HCT116 (cell line): ENCODE results near the gene CNN1. TPM values are rescaled to one million over a fixed set of nuclear protein-coding genes. Genes with fewer than 3 reads are reported as not detected.

Experiments used
- ATAC-seq: fragments of 200-7000 bp; cut with Tn5 transposase; 2 replicates; pipeline ENCODE4 v1.9.1; 2020; ENCODE audit warnings: mild to moderate bottlenecking, moderate library complexity
- BruUV-seq: library from RNA; stranded (reverse); fragments of 400-500 nt; replicated peaks from 2 replicates; lab custom pipeline; 2021; lab: Mats Ljungman, UMichigan
- CTCF ChIA-PET: fragments of 300-600 bp; sonication (Branson Sonifier 250); formaldehyde crosslinking; loops from one replicate; lab custom pipeline; 2021; ENCODE audit warnings: antibody characterized with exemption; lab: Charles Lee
- POLR2A ChIA-PET: fragments of 300-600, 350-600 bp; sonication (Branson Sonifier 250); formaldehyde crosslinking; loops from one replicate; lab custom pipeline; 2021; ENCODE audit warnings: antibody characterized with exemption; lab: Charles Lee
- RAD21 ChIA-PET, 2 experiments: fragments of 300-600 bp; sonication (Branson Sonifier 250); formaldehyde crosslinking; loops; one replicate each; lab custom pipeline; 2023; ENCODE audit warnings: low total read pairs in 2 of 2; ENCODE audit not compliant: uncharacterized antibody in 2 of 2, unreplicated experiment in 2 of 2, low non-redundant PET in 1 of 2; lab: Charles Lee
- DNase-seq: peaks from one replicate; pipeline ENCODE4 v3.0.0-alpha.2; 2010; ENCODE audit warnings: low read depth, low spot score
- H2AFZ ChIP-seq: fragments of 200-600 bp; shearing (Covaris generic), sonication (generic); 2 replicates; pipeline ENCODE4 v1.6.1; 2017; ENCODE audit warnings: low read depth, mixed run types, mixed read lengths, antibody characterized with exemption, low read length; ENCODE audit not compliant: poor library complexity, severe bottlenecking
- H3K27ac ChIP-seq: 2 replicates; pipeline ENCODE4 v1.5.1; 2012; ENCODE audit warnings: low read depth, low read length
- H3K27me3 ChIP-seq: fragments of 200-600 bp; sonication (generic); 2 replicates; pipeline ENCODE4 v1.6.1; 2016; ENCODE audit warnings: mixed run types, low read length, mixed read lengths; ENCODE audit not compliant: insufficient read depth
- H3K36me3 ChIP-seq, 2 experiments: fragments of 200-500 bp in 1 of 2; fragments of 200-600 bp in 1 of 2; sonication (Bioruptor generic) in 1 of 2; sonication (generic) in 1 of 2; 2 replicates each; pipeline versions ENCODE4 v1.5.1 to v1.6.1; 2014 to 2016; ENCODE audit warnings: low read length in 2 of 2, inconsistent platforms in 1 of 2, mixed read lengths in 1 of 2, mixed run types in 1 of 2; ENCODE audit not compliant: insufficient read depth in 2 of 2, control insufficient read depth in 1 of 2
- H3K4me1 ChIP-seq, 2 experiments: fragments of 200-600 bp in 1 of 2; sonication (generic) in 1 of 2; 2 replicates each; pipeline versions ENCODE4 v1.5.1 to v1.6.1; 2012 to 2017; ENCODE audit warnings: low read length in 2 of 2, inconsistent platforms in 1 of 2, mild to moderate bottlenecking in 1 of 2, mixed read lengths in 1 of 2, mixed run types in 1 of 2, moderate library complexity in 1 of 2; ENCODE audit not compliant: insufficient read depth in 2 of 2, control insufficient read depth in 1 of 2
- H3K4me2 ChIP-seq: fragments of 200-600 bp; sonication (generic); 2 replicates; pipeline ENCODE4 v1.6.1; 2017; ENCODE audit warnings: mixed run types, low read length, mixed read lengths
- H3K4me3 ChIP-seq, 2 experiments: fragments of 200-600 bp in 1 of 2; sonication (generic) in 1 of 2; replicated peaks in 1 of 2; 2 replicates each; pipeline ENCODE4 v1.5.1; 2011 to 2016; ENCODE audit warnings: low read length in 2 of 2, control low read depth in 1 of 2, low read depth in 1 of 2, mild to moderate bottlenecking in 1 of 2, mixed read lengths in 1 of 2, mixed run types in 1 of 2
- H3K79me2 ChIP-seq: fragments of 200-600 bp; sonication (generic); 2 replicates; pipeline ENCODE4 v1.6.1; 2017; ENCODE audit warnings: mild to moderate bottlenecking, mixed run types, low read length, moderate library complexity, mixed read lengths; ENCODE audit not compliant: insufficient read depth
- H3K9ac ChIP-seq: fragments of 200-600 bp; sonication (generic); 2 replicates; pipeline ENCODE4 v1.6.1; 2016; ENCODE audit warnings: low read length, mixed read lengths
- H3K9me2 ChIP-seq: fragments of 200-600 bp; sonication (generic), shearing (Covaris generic); 2 replicates; pipeline ENCODE4 v1.6.1; 2017; ENCODE audit warnings: mixed run types, mild to moderate bottlenecking, moderate library complexity; ENCODE audit not compliant: insufficient read depth
- H3K9me3 ChIP-seq, 2 experiments: fragments of 200-500 bp in 1 of 2; fragments of 200-600 bp in 1 of 2; sonication (Bioruptor generic) in 1 of 2; sonication (generic) in 1 of 2; 2 replicates each; pipeline ENCODE4 v1.6.1; 2014 to 2017; ENCODE audit warnings: low read length in 2 of 2, mixed read lengths in 2 of 2, inconsistent platforms in 1 of 2, low read depth in 1 of 2, mild to moderate bottlenecking in 1 of 2, mixed run types in 1 of 2, moderate library complexity in 1 of 2; ENCODE audit not compliant: control insufficient read depth in 1 of 2, insufficient read depth in 1 of 2
- H4K20me1 ChIP-seq: fragments of 200-600 bp; sonication (generic), shearing (Covaris generic); 2 replicates; pipeline ENCODE4 v1.6.1; 2017; ENCODE audit warnings: mixed run types, mild to moderate bottlenecking, moderate library complexity; ENCODE audit not compliant: insufficient read depth
- CBX3 ChIP-seq: IDR thresholded peaks from 2 replicates; pipeline ENCODE4 v1.6.1; 2012; ENCODE audit warnings: low read depth
- EGR1 ChIP-seq: IDR thresholded peaks from 2 replicates; pipeline ENCODE4 v1.6.1; 2012; ENCODE audit warnings: low read depth
- JUND ChIP-seq: IDR thresholded peaks from 2 replicates; pipeline ENCODE4 v1.6.1; 2012
- POLR2A ChIP-seq: IDR thresholded peaks from 2 replicates; pipeline ENCODE4 v1.7.0; 2011; ENCODE audit warnings: borderline replicate concordance; ENCODE audit not compliant: insufficient read depth, insufficient read length; ENCODE audit errors: extremely low read depth
- SIN3A ChIP-seq: IDR thresholded peaks from 2 replicates; pipeline ENCODE4 v1.6.1; 2012; ENCODE audit warnings: low read depth
- SP1 ChIP-seq: IDR thresholded peaks from 2 replicates; pipeline ENCODE4 v1.6.1; 2012; ENCODE audit warnings: low read depth
- YY1 ChIP-seq: IDR thresholded peaks from 2 replicates; pipeline ENCODE4 v1.6.1; 2011; ENCODE audit warnings: low read length, low read depth, moderate library complexity, mild to moderate bottlenecking; ENCODE audit not compliant: insufficient replicate concordance; ENCODE audit errors: extremely low read depth
- ZFX ChIP-seq: fragments of 450-650 bp; IDR thresholded peaks from 2 replicates; pipeline ENCODE4 v1.6.1; 2017
- ZNF274 ChIP-seq: fragments of 200-500 bp; sonication (Bioruptor generic); IDR thresholded peaks from 2 replicates; pipeline ENCODE4 v1.6.1; 2014; ENCODE audit warnings: mild to moderate bottlenecking, low read depth, low read length, inconsistent platforms
- intact Hi-C: fragments of 100-400 bp; cut with micrococcal nuclease; formaldehyde crosslinking; loops from 2 replicates; pipeline ENCODE4 v1.10.0; 2022
- total RNA-seq: library from RNA; stranded (reverse); gene quantifications from one replicate; pipeline ENCODE4 v1.2.1, GENCODE V29; 2021; ENCODE audit not compliant: unreplicated experiment
- TF ChIP-seq, protein P1 (sequence below): IDR thresholded peaks from 2 replicates; pipeline ENCODE4 v1.6.1; 2012

CNN1 gene
- total RNA-seq, 1 experiment from 2014 or later = 0.64 TPM

DNA sequence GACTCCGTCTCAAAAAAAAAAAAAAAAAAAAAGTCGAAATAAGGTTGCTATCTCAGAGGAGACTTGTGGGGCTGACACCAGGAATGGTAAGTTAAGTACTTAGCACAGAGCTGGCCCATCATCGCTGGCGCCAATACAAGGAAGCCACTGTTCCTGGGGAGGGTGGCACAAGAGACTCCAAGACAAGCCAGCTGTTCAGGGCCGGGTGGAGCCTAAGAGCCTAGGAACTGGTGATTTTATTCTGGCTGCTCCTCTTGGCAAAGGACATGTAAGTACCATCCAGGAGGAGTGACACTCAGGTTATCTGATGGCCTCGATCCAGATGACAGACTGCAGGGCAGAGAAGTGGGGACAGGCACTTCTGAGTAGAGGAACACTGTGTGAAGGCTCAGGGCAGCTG lies 16.6 kb downstream of the CNN1 start:
- TF ChIP-seq CBX3 (no peak), SP1 (no peak)
- H4K20me1 ChIP-seq = no peaks in the 10 kb centered on the region
- ATAC-seq (no peak), DNase-seq (no peak)
- CTCF ChIA-PET = no interaction called here
- no peaks in the 10 kb centered on the region for H3K9me2 ChIP-seq
- H3K4me2 ChIP-seq = no peak overlapping the region
- H3K27ac ChIP-seq = no peak overlapping the region
- H3K27me3 ChIP-seq = no peaks in the 10 kb centered on the region
- RAD21 ChIA-PET = no interaction called here
- intact Hi-C loops = loop anchor here (5.0 kb wide), 1 partner anchor 432 kb away; no protein-coding TSS in a partner anchor
- BruUV-seq = no TSS peak
- peaks cover 11 to 17% of the 10 kb centered on the region in 2 experiments; a peak in 3 of 4 replicates for H3K36me3 ChIP-seq
- no peak overlapping the region for H3K4me3 ChIP-seq
- H2AFZ ChIP-seq = no peak overlapping the region
- H3K9me3 ChIP-seq = no peaks in the 10 kb centered on the region
- peaks cover 0 to 14% of the 10 kb centered on the region in 2 experiments; a peak in 2 of 4 replicates for H3K4me1 ChIP-seq
- POLR2A ChIA-PET = no interaction called here
- H3K79me2 ChIP-seq = peaks cover 50% of the 10 kb centered on the region
- no peak overlapping the region for H3K9ac ChIP-seq

DNA sequence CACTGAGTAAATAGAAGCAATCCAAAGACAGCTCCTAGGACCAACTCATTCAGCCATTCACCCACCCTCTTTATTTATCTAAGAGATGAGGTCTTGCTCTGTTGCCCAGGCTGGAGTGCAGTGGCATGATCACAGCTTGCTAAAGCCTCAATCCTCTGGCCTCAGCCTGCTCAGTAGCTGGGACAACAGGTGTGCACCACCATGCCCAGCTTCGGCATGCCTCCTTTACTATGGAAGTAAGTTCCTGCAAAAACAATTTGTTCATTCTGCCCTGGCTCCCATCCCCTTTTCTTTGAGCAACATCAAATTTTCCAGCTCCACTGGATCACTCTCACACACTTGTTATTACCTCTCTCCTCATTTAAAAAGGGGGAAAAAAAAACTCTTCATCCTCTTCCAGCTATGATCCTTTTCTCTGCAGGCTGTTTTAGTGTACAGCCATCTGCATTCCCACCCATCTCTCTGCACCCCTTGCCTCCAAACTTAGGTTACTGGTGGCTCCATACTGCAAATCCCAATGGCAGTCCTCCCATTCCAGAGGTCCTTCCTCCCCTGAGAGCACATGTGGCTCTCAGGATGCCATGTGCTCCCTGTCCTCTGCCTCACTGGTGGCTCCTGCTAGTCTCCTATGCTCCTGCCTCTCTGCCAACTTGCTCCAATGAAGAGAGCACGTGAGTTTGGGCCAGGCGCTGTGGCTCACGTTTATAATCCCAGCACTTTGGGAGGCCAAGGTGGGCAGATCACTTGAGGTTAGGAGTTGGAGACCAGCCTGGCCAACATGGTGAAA lies 18.2 kb downstream of the CNN1 start:
- H3K9ac ChIP-seq = no peak overlapping the region
- H3K27me3 ChIP-seq = no peaks in the 10 kb centered on the region
- RAD21 ChIA-PET = no interaction called here
- CTCF ChIA-PET = no interaction called here
- ATAC-seq (no peak), DNase-seq (no peak)
- BruUV-seq = no TSS peak
- TF ChIP-seq JUND = no peak
- TF ChIP-seq ZNF274 = no peak
- no peak for TF ChIP-seq SIN3A
- TF ChIP-seq ZFX = no peak
- no peak for TF ChIP-seq EGR1
- no peak for TF ChIP-seq CBX3
- TF ChIP-seq, protein P1, sequence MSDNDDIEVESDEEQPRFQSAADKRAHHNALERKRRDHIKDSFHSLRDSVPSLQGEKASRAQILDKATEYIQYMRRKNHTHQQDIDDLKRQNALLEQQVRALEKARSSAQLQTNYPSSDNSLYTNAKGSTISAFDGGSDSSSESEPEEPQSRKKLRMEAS = no peak
- no peak for TF ChIP-seq YY1
- TF ChIP-seq POLR2A = no peak
- H2AFZ ChIP-seq = no peak overlapping the region
- H3K27ac ChIP-seq = no peak overlapping the region
- H3K36me3 ChIP-seq = peaks cover 11 to 17% of the 10 kb centered on the region in 2 experiments; a peak in 3 of 4 replicates
- H3K4me3 ChIP-seq = no peak overlapping the region; a peak in 1 of 4 replicates
- no peaks in the 10 kb centered on the region for H4K20me1 ChIP-seq
- POLR2A ChIA-PET = no interaction called here
- H3K9me3 ChIP-seq = no peaks in the 10 kb centered on the region
- H3K4me1 ChIP-seq = peaks cover 0 to 17% of the 10 kb centered on the region in 2 experiments; a peak in 2 of 4 replicates
- peaks cover 50% of the 10 kb centered on the region for H3K79me2 ChIP-seq
- H3K9me2 ChIP-seq = no peaks in the 10 kb centered on the region
- intact Hi-C loops = loop anchor here (5.0 kb wide), 1 partner anchor 430 kb away; no protein-coding TSS in a partner anchor
- no peak overlapping the region for H3K4me2 ChIP-seq
